ENCODE measurements around the gene FST. TPM values are rescaled to one million over a fixed set of nuclear protein-coding genes. Genes with fewer than 3 reads are reported as not detected.

Gene FST
- total and polyA plus RNA-seq, 2 of the 13 experiments (the other 11 are each of a cell fraction or from before 2014, with no cell fraction given): 38.6 to 136 TPM

DNA sequence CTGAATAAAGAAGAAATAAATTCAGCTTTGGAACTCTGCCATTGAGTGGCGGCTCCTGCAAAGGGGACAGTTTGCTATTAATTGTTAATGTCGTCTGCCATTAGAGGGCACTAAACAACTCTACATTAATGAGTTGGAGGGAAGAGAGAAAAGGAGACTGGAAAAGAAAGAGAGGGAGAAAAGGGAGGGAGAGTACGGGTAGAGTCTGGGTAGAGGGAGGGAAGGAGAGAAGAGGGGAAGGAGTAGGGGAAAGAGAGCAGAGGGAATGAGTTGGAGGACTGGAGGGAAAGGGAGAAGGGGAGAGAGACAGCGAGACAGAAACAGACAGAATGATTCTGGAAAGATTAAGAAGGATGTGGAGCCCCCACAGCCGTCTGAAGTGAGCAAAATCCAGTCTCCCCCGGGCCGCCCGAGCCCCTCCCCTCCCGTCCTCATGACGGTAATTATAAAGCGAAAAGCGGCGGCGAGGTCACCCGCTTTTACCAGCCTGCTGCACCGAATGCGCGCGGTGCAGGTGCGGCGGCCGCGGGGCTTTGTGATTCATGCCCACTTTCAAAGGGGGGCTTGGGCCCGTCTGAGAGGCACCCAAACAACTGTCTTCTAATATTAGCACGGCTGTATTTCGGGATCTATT is 1.9 kb upstream of the FST start (continued):
- TF ChIP-seq HNRNPLL (IDR thresholded peaks at IDR 0.05; ENCODE audit: low read depth, low read length, poor library complexity, severe bottlenecking): peak; percentile 67
- no peak for TF ChIP-seq RARG (CRISPR knock-in tag; IDR thresholded peaks at IDR 0.05; ENCODE audit: low read depth)
- TF ChIP-seq, protein P1, sequence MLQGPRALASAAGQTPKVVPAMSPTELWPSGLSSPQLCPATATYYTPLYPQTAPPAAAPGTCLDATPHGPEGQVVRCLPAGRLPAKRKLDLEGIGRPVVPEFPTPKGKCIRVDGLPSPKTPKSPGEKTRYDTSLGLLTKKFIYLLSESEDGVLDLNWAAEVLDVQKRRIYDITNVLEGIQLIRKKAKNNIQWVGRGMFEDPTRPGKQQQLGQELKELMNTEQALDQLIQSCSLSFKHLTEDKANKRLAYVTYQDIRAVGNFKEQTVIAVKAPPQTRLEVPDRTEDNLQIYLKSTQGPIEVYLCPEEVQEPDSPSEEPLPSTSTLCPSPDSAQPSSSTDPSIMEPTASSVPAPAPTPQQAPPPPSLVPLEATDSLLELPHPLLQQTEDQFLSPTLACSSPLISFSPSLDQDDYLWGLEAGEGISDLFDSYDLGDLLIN (CRISPR knock-in tag; IDR thresholded peaks at IDR 0.05; ENCODE audit: borderline replicate concordance): no peak
- TF ChIP-seq, protein P2, sequence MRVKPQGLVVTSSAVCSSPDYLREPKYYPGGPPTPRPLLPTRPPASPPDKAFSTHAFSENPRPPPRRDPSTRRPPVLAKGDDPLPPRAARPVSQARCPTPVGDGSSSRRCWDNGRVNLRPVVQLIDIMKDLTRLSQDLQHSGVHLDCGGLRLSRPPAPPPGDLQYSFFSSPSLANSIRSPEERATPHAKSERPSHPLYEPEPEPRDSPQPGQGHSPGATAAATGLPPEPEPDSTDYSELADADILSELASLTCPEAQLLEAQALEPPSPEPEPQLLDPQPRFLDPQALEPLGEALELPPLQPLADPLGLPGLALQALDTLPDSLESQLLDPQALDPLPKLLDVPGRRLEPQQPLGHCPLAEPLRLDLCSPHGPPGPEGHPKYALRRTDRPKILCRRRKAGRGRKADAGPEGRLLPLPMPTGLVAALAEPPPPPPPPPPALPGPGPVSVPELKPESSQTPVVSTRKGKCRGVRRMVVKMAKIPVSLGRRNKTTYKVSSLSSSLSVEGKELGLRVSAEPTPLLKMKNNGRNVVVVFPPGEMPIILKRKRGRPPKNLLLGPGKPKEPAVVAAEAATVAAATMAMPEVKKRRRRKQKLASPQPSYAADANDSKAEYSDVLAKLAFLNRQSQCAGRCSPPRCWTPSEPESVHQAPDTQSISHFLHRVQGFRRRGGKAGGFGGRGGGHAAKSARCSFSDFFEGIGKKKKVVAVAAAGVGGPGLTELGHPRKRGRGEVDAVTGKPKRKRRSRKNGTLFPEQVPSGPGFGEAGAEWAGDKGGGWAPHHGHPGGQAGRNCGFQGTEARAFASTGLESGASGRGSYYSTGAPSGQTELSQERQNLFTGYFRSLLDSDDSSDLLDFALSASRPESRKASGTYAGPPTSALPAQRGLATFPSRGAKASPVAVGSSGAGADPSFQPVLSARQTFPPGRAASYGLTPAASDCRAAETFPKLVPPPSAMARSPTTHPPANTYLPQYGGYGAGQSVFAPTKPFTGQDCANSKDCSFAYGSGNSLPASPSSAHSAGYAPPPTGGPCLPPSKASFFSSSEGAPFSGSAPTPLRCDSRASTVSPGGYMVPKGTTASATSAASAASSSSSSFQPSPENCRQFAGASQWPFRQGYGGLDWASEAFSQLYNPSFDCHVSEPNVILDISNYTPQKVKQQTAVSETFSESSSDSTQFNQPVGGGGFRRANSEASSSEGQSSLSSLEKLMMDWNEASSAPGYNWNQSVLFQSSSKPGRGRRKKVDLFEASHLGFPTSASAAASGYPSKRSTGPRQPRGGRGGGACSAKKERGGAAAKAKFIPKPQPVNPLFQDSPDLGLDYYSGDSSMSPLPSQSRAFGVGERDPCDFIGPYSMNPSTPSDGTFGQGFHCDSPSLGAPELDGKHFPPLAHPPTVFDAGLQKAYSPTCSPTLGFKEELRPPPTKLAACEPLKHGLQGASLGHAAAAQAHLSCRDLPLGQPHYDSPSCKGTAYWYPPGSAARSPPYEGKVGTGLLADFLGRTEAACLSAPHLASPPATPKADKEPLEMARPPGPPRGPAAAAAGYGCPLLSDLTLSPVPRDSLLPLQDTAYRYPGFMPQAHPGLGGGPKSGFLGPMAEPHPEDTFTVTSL (CRISPR knock-in tag; IDR thresholded peaks at IDR 0.05; ENCODE audit: borderline replicate concordance): 0 out of 2 replicates have a peak, but pooled peaks have one; percentile 40
- no peak for TF ChIP-seq ESRRA (CRISPR knock-in tag; IDR thresholded peaks at IDR 0.05; ENCODE audit: low read depth)
- TF ChIP-seq KLF11 (CRISPR knock-in tag; IDR thresholded peaks at IDR 0.05): no peak
- TF ChIP-seq YEATS2 (CRISPR knock-in tag; IDR thresholded peaks at IDR 0.05; ENCODE audit: borderline replicate concordance): no peak
- TF ChIP-seq ZNF317 (CRISPR knock-in tag; IDR thresholded peaks at IDR 0.05): no peak
- TF ChIP-seq ZNF446 (CRISPR knock-in tag; IDR thresholded peaks at IDR 0.05): no peak
- TF ChIP-seq ZNF878 (CRISPR knock-in tag; IDR thresholded peaks at IDR 0.05): peak; percentile 24; the same call in 1 of the 2 replicates
- TF ChIP-seq, protein P3, sequence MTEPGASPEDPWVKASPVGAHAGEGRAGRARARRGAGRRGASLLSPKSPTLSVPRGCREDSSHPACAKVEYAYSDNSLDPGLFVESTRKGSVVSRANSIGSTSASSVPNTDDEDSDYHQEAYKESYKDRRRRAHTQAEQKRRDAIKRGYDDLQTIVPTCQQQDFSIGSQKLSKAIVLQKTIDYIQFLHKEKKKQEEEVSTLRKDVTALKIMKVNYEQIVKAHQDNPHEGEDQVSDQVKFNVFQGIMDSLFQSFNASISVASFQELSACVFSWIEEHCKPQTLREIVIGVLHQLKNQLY (CRISPR knock-in tag; IDR thresholded peaks at IDR 0.05): no peak
- TF ChIP-seq WIZ (CRISPR knock-in tag; IDR thresholded peaks at IDR 0.05): no peak
- TF ChIP-seq ZNF607 (CRISPR knock-in tag; IDR thresholded peaks at IDR 0.05; ENCODE audit: borderline replicate concordance): 0 out of 2 replicates have a peak, but pooled peaks have one; percentile 54
- no peak for TF ChIP-seq ZNF274 (CRISPR knock-in tag; IDR thresholded peaks at IDR 0.05)
- no peak for TF ChIP-seq HNRNPUL1 (IDR thresholded peaks at IDR 0.05; ENCODE audit: low read depth, low read length)
- no peak for TF ChIP-seq RCOR2 (CRISPR knock-in tag; IDR thresholded peaks at IDR 0.05)

Measured in HepG2 (cell line).